GM18526 (cell line): ENCODE data around the gene MMS19.
A peak's percentile ranks its signal among the peaks of the same experiment; 100 is the strongest.

Experiments used
- POLR2A ChIP-seq: IDR thresholded peaks from 3 replicates; pipeline ENCODE4 v1.6.1; 2011; ENCODE audit not compliant: insufficient read length; ENCODE audit errors: extremely low read depth

The MMS19 gene

GRCh38 chr10:97462309-97462708 lies 35.9 kb downstream of the MMS19 start:
- no peak for TF ChIP-seq POLR2A

GRCh38 chr10:97459933-97460332 lies 38.3 kb downstream of the MMS19 start:
- TF ChIP-seq POLR2A = no peak

- no peak for TF ChIP-seq POLR2A
These were observed 39.1 kb downstream of the MMS19 start for GRCh38 chr10:97459111-97459510.

DNA sequence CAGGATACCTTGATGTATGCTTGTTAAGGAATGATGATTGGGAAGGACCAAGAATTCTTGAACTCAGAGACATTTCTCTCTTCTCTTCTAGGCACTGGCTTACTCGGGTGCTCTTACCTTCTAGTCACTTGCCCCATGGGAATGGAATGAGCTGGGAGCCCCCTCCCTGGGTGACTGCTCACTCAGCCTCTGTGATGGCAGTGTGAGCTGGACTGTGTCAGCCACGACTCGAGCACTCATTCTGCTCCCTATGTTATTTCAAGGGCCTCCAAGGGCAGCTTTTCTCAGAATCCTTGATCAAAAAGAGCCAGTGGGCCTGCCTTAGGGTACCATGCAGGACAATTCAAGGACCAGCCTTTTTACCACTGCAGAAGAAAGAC lies 41.5 kb downstream of the MMS19 start:
- no peak for TF ChIP-seq POLR2A

GRCh38 chr10:97456034-97456685 lies 42.1 kb downstream of the MMS19 start:
- TF ChIP-seq POLR2A = no peak

- no peak for TF ChIP-seq POLR2A
These were observed 43.7 kb downstream of the MMS19 start for GRCh38 chr10:97454330-97455036.

GRCh38 chr10:97452352-97452751 lies 45.9 kb downstream of the MMS19 start:
- no peak for TF ChIP-seq POLR2A

GRCh38 chr10:97451605-97452004 lies 46.6 kb downstream of the MMS19 start:
- no peak for TF ChIP-seq POLR2A

GRCh38 chr10:97450828-97451227 lies 47.4 kb downstream of the MMS19 start:
- no peak for TF ChIP-seq POLR2A

DNA sequence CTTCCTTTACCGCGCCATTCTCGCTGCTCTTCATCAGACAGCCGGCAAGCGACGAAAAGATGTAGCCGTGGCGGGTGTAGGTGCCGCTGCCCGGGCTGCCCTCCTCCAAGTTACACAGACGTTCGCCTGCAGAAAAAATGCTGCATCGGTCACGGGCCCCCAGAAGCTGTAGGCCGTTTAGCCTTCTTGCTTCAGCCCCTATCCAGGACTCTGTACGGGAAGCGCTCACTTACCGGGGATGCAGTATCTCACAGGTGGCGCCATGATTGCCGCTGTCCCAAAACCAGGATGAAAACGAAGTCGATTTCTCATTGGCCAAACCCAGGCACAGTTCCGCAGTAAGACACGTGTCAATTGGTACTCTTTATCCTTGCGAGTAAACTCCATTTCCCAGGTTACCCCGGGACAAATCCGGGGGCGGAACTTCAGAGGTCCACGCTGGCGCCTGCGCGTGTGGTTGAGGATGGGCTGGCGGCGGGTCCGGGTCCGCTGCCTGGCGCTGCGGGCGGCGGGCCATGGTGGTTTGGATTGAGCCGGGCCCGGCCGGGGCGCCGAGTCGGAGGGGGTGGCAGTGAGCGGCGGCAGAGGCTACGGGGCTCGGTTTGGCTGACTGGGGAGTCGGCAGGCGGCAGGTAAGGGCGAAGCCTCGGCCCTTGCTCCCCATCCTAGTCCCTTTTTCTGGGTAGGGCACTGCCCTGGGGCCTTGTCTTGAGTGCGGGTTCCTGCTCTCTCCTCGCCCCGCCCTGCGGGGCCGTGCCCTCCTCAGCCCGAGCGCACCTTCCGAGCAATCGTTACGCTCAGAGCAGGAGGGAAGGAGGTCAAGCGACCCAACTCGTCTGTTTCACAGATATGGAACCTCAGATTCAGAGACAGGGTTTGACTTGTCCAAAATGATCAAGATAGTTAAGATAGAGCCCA lies 52.2 kb downstream of the MMS19 start, which contains the start of the genes EXOSC1 and ZDHHC16:
Gene EXOSC1, minus strand, starts transcription at position 285 of the 918 bp plus-strand sequence. Its CDS starts 21 bp downstream, at position 264.
Gene ZDHHC16, plus strand, starts transcription at position 454 of the 918 bp plus-strand sequence. CDS start 5,501 bp downstream, outside the sequence.
- TF ChIP-seq POLR2A = peak; percentile 89

DNA sequence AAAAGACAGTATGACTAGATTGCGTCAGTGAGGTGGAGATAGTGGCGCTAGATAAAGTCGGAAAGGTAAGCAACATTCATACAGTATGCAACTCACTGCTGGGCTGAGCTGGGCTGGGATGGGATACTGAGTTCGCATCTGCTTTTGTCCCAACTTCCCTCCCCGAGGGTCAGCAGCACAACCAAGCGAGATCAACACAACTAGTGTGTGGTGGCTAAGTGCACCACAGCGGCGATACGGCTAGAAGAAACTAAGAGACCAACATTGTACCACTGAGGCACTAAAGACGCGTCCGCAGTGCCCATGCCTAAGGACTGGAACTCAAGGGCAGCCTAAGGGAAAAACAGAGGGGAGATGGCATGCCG lies 52.9 kb downstream of the MMS19 start:
- TF ChIP-seq POLR2A = no peak

- no peak for TF ChIP-seq POLR2A
These were observed 54.0 kb downstream of the MMS19 start for GRCh38 chr10:97444212-97444611.

DNA sequence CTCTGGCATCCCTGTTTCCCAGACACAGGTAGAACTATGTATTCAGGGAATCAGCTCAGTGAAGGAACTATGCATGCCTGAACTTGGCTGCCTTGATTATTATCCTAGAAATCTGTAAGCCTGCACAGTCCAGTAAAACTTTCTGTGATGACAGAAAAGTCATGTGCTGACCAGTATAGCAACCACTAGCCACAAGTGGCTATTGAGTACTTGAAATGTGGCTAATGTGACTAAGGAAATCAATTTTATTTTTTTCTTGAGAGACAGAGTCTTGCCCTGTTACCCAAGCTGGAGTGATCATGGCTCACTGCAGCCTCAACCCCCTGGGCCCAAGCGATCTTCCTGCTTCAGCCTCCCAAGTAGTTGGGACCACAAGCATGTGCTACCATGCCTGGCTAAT lies 55.9 kb downstream of the MMS19 start:
- no peak for TF ChIP-seq POLR2A

DNA sequence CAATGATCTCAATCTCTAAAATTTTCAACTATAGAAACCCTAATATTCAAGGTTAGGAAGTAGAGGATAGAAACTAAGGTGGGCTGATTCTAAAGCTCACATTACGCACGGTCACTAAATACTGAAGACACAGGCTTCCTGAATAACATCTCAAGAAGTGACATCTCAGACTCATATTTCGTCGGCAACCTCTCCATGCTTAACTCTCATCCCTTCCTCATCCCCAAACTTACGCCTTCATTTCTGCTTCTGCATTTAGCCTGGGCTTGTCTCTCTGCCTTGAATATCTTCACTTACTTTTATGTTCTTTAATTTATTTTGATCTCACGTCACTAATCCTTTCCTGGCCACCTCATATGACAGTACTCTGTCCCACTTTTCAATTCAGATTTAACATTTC lies 63.0 kb downstream of the MMS19 start:
- TF ChIP-seq POLR2A = no peak

DNA sequence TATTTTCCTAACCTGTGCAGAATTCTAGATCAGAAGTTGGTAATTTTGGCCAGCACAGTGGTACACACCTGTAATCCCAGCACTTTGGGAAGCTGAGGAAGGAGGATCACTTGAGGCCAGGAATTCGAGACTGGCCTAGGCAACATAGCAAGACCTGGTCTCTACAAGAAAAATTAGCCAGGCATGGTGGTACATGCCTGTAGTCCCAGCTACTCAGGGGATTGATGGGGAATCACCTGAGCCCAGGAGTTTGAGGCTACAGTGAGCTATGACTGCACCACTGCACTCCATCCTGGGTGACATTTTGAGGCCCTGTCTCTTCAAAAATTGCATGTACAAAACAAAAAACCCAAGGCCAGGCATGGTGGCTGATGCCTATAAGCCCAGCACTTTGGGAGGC lies 63.7 kb downstream of the MMS19 start:
- TF ChIP-seq POLR2A = no peak

- no peak for TF ChIP-seq POLR2A
These were observed 64.2 kb downstream of the MMS19 start for GRCh38 chr10:97434055-97434454.
